Stimulated activated CD8-positive, alpha-beta memory T cell treated with anti-CD3 and anti-CD28 coated beads, Interleukin-15, amount 100 ng/mL, for 48 hours (primary cell): ENCODE data around the gene THADA.

ENCODE experiments used
- DNase-seq, 2 donors: peaks; one replicate each; pipeline ENCODE4 v3.0.0-alpha.2; 2020; ENCODE audit warnings: low read depth in 2 of 2

Gene THADA

DNA sequence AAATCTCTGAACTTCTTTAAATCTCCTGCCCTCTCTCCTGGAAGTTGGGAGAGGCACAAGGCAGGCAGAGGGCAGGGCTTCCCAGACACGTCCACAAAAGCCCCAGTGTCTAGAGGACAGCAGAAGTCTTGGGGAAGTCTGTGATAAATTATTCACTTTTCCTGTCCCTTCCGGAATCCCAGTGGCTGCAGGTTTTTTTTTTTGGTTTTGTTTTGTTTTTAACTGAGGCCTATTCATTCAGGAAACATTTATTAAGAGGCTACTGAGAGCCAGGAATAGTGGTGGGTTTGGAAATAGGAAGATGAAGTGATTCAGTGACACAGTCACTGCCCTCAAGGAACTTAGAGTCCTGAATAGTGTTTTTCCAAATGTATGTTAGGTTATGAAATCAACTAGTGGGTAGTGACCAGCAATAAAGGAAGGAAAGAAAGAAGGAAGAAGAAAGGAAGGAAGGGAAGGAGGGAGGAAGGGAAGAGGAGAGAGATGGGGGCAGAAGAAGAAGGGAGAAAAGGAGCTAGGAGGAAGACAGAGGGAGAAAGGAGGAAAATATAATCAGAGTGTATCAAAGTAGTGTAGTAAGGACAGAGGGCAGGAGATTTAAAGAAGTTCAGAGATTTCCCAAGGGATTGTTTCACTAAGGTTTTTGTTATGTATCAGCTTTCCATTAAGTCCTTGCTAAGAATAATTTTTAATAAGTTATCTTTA lies 270.6 kb downstream of the THADA start:
- DNase-seq = no peak

DNA sequence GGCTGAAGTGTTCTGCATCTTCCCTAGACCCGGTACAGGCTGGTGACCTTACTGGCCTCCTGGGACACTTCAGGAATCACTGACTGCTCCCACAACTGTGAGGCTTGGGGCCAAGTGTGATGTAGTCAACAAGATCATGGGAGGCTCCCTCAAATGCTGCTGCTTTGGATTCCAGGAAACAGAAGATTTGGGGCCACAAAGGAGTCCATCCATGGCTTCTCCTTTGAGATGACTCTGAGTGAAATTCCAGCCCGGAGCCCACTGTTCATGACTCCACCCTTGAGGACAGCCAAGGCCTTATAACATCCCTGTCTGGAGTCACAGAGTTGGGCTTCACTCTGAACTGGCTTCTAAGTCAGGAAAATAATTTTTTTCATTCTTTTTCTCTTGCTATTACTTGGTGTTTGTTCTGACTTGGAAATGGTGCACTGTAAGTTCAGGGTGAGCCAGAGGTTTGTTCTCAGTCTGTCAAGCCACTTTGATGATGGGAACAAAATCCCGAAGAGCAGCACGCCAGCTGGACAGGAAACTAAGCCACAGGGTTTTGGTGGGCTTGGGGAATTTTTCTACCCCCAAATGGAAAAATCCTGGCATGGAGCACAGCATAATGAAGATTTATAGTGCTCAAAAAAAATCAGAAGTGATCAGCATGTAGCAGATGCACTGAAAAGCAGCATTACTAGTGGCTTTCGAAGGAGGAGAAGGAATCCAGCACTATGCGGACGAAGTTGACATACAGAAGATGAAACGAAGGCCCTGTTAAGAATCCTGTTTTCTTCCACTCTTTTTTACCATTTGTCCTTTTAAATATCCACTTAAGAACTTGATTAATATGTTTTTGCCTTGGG lies 271.4 kb downstream of the THADA start:
- no peak for DNase-seq

DNA sequence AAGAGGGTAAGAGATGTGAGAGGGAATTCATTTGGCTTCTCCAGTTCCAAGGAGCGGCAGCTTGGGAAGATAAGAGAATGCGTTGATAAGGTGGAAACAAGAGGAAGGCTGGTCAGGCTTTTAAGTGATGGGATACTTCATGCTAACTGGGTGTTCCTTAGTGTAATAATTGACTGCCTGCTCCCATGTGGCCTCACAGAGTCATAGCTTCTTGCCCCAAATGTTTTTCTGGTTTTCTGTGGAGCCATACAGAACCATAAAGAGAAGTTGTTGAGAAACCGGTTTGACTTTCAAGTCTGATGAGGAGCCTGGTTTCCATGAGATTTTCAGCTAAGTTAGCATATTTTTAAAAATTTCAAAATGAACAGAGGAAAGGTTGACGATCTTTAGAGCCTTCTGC lies 272.0 kb downstream of the THADA start:
- no peak for DNase-seq

DNA sequence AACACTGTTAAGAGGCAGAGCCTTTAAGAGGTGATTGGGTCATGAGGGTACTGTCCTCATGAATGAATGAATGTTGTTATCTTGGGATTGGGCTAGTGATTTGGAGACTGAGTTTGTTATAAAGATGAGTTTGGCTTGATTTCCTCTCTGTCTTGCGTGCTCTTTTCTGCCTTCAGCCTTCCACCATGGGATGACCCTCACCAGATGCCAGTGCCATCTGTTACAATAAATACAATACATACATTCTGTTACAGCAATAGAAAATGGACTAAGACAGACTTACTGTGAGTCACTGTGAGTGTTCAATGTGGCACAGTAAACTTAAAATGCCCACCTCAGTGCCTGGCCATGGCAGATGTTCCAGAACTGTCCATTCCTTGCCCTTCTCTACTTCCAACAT lies 274.4 kb downstream of the THADA start:
- DNase-seq = no peak

DNA sequence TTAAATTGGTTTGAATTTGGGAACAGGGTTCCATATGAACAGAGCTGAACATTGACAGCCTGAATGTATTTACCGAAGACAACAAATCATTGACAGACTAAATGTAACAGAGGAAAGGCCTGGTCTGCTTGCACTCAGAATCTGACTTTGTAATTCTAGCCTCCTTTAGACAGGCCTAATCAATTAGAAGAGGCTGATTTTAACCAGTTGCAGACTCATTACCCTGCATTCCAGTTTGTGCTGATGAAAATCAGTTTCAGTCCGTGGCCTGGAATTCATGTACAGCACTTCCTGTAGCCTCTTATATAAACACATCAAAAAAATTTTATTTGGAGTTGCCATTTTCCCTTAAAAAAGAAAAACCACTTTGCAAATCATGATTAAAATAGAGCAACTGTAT lies 276.3 kb downstream of the THADA start:
- no peak for DNase-seq

DNA sequence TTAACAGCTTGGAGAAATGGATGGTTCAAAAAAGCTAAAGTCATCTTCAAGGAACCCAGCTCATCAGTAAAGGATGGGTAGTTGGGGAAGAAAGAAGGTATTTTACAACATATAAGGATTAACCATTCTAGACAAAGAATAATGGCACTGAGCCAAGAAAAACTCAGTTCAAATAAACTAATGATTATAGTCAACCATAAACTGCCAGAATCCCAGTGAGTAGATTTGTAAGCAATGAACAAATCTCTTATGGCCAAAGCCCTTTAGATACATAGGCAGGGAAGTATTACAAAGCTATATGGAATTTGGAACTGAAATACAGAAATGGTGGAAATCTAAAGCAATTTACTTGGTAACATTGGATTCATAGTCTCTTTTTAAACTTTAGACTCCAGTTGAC lies 277.0 kb downstream of the THADA start:
- no peak for DNase-seq

DNA sequence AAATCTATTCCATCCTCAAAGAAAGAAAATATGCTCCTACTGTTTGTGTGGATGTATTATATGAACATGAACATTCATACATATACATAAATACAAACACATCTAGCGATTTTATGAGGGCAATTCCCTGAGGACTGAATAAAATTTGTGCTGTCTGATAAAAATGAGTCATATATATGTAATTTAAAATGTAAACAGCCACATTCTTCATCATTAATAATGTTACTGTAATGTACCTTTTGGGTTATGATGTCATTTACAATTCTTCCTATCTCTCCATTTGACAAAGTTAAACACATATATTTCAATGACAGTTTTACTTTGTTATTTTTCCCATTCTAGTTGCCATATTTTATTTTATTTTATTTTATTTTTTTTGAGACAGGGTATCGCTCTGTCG lies 278.2 kb downstream of the THADA start:
- no peak for DNase-seq

DNA sequence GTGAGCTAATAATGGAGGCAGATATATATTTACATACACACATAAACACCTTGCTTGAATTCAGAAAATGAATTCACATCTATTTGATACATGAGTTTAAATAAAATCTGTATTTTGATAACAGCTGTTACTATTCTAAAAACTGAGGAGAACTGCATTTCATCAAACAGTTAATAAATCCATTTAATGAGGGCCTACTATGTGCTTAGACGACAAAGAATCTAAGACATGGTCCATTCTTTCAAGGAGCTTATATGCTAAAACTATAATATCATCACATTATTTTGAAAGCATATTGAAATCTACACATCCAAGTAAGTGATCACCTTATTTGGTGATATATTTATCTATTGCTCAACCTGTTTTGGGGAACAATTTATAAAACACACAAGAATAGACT lies 278.6 kb downstream of the THADA start:
- no peak for DNase-seq

DNA sequence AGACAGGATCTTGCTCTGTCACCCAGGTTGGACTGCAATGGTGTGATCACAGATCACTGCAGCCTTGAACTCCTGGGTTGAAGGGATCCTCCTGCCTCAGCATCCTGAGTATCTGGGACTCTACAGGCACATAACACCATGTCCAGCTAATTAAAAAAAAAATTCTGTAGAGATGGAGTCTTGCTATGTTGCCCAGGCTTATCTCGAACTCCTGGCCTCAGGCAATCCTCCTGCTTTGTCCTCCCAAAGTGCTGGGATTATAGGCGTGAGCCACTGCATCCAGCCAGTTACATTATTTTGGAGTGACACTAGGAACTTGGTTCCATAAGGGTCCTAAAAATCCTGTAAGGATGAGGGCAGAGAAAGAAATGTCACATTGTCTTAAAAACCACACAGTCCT lies 280.4 kb downstream of the THADA start:
- DNase-seq = no peak

DNA sequence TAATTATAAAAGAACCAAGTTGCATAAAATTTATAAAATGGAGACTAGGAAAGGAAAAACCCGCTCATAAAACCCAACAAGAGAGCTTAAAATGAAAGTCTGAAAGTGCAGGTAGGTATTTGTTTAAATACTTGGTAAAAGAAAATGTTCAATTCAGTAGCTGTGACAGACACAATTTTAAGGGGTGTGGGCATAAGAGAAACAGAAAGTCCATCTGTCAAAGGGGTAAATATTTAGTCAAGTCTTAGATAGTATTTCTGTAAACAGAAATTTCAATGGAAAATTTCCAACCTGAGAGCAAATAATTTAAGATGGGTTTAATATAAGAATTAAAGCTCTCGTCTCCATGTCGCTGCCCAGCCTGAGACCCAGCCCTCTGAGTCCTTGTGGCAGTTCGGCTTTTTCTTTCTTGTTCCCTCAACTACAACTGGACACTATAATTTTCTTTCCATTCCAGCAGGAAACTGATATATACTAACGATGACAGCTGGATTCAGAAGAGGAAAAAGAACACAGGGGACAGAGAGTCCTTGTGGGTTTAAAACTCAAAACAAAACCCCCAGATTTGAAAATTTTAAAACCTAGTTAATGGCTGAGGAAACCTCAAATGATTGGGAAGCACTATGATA lies 281.4 kb downstream of the THADA start:
- no peak for DNase-seq

DNA sequence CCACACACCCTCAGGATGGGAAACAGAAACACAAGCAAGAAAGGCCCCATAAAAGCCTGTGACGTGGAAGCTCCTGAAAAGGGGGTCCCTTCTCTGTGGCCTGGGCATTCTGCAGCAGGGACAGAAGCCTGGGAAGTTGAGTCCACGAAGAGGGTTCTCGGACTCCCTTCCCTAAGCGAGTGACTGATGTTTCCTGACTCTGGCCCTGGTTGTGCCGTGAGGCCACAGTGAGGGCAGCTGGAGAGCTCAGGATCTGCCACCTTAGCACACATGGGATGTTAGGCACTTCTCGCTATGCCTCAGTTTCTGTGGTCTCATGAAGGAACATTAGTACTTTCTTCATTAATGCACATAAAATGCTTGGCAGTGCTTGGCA lies 282.2 kb downstream of the THADA start:
- no peak for DNase-seq

DNA sequence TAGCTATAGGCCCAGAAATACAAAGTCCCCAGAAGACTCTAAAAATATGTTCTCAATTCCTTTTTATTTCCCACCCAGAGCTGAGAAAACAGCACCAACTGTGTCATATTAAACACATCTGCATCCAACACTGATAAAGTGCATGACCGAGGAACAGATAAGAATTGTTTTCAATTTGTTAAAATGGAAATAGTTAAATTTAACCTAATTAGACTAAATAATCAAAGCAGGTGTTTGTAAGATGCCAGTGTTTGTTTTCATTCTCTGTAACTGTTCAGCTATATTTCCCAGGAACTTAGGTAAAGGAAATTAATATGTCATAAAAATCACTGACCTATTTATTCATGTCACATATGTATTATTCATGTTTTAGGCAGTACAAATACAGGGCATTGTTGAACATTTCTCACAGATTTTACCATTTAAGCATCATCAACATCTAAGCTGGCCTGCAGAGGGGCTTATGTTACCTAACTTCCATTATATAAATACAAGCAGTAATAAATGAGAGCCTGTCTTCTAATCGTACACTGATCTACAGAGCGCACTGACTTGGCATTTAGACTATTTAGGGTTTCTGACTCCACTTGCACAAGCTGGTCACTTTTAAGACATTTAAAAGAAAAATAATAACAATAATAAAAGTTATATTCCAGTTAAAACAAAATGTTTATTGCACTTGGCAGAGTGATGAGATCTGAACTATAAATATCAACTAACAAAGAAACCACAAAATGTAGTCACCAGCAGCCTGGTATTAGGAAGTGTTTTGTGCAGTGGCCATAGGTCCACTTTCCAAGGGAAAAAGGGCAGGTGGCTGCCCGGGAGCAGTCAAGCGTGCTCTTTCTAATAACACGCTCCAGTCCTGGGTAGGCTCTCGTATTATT lies 282.8 kb downstream of the THADA start:
- DNase-seq = no peak

DNA sequence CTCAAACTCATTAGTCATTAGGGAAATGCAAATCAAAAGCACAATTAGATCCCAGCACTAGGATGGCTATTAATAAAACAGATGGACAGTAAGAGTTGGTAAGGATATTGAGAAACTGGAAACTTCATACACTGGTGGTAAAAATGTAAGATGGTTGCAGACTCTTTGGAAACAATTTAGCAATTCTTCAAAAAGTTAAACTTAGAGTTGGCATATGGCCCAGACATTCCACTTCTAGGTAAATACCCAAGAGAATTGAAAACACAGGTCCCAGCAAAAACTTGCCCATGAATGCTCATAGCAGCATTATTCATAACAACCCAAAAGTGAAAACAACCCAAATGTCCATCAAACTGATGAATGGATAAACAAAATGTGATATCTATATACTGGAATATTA lies 284.6 kb downstream of the THADA start:
- no peak for DNase-seq

DNA sequence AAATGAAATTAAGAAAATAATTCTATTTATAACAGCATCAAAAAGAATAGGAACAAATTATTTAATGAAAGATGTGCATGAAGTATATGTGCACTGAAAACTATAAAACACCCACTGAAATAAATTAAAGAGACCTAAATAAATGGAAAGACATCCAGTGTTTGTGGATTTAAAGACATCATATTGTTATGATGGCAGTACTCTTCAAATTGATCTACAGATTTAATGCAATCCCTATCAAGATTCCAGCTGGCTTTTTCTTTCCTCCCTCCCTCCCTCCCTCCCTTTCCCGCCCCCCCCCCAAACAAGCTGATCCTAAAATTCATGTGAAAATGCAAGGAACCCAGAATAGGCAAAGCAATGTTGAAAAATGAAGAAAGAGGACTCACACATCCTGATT lies 285.9 kb downstream of the THADA start:
- DNase-seq = no peak

DNA sequence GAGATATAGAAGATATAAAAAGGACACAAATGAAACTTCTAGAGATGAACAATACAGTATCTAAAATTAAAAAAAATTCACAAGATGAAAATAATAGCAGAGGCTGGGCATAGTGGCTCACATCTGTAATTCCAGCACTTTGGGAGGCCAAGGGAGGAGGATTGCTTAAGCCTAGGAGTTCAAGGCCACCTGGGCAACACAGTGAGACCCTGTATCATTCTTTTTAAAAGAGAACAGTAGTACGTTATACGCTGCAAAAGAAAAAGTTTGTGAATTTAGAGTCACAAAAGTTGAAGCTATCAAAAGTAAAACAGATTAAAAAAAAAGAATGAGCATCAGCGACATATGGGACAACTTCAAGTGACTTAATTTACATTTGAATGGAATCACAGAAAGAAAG lies 287.9 kb downstream of the THADA start:
- no peak for DNase-seq

DNA sequence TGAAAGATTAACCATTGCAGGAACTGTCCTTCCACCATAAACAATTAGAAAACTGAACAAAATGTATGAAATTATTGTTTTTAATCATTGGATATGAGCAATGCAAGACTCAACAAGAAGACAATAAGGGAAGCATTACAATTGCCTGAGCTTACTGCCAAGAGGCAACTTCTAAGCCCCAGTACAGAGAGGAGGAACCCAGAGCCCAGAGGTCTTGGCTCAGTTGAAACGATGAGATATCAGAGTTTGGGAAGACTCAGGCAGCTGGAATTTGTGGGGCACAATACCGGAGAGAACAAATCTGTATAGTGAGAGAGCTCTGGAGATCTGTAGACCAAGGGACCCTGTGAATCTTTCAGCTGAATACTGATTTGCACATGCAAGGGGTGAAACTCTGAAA lies 288.8 kb downstream of the THADA start:
- no peak for DNase-seq

DNA sequence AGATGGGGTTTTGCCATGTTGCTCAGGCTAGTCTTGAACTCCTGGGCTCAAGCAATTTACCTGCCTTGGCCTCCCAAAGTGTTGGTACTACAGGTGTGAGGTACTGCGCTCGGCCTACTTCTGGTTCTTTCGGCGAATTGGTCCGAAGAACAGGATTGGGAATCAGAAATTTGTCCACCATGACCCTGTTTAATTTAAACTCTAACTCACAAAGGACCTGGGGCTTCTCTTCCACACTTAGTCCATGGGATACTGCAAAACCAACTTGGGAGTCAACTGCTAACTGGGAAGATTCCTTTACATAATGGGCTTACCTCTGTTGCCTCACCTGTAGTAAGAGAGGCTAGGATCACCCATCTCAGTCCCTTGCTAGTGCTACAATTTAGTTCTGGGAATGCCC lies 289.6 kb downstream of the THADA start:
- no peak for DNase-seq

DNA sequence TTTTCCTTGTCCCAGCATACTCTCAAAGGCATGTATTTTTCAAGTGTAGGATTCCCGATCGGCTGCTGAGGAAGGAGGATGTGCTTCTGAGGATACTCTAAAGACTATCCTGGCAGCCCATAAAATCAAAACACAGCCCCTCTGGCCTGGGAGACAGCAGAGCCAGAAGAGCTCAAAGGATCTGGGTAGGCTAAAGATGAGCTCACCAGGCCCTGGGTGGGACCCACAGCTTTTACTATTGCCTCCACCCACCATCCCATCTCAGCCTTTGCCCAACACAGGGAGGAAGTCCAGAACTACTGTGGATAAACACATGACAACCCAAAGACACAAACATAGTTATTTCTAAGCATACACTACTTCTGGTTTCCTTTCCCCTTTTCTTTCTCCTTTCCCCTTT lies 290.3 kb downstream of the THADA start:
- no peak for DNase-seq

DNA sequence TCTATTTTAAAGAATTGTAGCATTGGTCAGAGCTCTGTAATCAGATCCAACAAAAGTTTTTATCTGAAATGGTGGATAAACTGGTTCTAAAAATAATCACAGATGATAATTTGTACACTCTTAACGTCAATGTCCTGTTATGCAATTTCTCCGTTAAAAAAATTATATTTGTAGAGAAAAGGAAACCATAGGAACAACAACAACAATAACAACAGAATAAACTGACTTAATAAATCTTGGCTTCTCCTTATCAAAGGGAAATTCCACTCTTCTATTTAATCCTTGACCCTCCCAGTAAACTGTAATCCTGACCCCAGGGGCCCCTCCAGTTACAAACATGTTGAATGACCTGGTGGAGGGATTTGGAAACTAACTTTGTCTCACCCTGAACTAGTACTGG lies 290.8 kb downstream of the THADA start:
- DNase-seq = no peak

DNA sequence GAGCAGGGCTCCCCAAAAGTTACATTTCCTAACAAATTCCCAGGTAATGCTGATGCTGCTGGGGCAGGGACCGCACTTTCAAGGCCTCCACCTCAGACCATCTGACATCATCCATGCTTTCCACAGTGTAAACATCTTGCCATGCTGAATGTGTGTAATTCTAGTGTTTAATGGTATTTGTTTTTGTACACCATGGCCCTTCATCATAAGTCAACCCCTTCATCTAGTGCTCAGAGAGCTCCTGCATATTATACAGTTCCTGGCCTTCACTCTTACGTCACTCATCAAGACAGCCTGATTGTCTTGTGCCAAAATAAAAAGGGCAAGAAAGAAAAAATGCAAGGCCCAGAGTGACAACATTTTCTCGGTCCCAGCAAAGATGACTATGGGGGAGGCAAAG lies 291.9 kb downstream of the THADA start:
- no peak for DNase-seq

DNA sequence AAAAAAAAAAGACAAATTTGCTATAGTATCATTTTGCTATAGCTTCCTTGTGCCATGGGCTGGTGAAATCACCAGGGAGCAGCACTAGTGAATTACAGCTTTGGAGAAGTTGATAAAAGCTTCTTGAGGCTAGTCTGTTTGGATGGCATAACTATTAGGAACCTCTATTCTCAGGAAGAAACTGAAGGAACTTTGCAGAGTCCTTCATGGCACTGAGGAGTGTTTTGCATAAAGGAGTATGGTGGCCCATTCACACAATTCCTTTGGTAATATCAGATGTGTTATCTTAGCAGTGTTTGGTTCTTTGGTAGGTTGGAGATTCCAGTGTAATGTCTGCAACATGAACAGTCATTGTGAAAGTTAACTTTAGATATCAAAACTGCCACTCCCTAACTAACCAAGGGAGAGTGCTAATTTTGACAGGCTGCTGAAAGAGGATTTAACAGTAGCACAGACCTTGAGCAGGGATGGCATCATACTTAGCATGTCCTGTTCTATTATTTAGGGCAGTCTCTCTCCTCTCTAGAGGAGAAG lies 292.8 kb downstream of the THADA start:
- DNase-seq = no peak
